H1 (cell line): ENCODE measurements around the gene PRKN. TPM values are rescaled to one million over a fixed set of nuclear protein-coding genes. Genes with fewer than 3 reads are reported as not detected.

Experiments used
- CTCF ChIA-PET: fragments of 300-600 bp; sonication (Branson Sonifier 250); formaldehyde crosslinking; loops from one replicate; lab custom pipeline; 2021; ENCODE audit not compliant: partially characterized antibody; lab: Charles Lee
- POLR2A ChIA-PET: fragments of 300-600 bp; sonication (Branson Sonifier 250); formaldehyde crosslinking; loops from one replicate; lab custom pipeline; 2021; ENCODE audit warnings: inconsistent platforms; ENCODE audit not compliant: partially characterized antibody; lab: Charles Lee
- DNase-seq, 2 experiments: peaks; one replicate each; pipeline versions ENCODE4 v3.0.0 to v3.0.0-alpha.2; 2010 to 2022; ENCODE audit warnings: low spot score in 2 of 2, low read depth in 1 of 2, mixed read lengths in 1 of 2
- FAIRE-seq: peaks from 2 replicates; lab custom pipeline; 2011; peaks lifted over from hg19 to GRCh38; lab: Jason Lieb, UNC
- H2AFZ ChIP-seq: 2 replicates; pipeline ENCODE4 v1.8.1; 2012; ENCODE audit warnings: low read length, inconsistent platforms
- H2AK5ac ChIP-seq: 2 replicates; pipeline ENCODE4 v1.6.1; 2013; ENCODE audit warnings: low read depth, low read length
- H2BK120ac ChIP-seq: replicated peaks from 2 replicates; pipeline ENCODE3; 2013; ENCODE audit warnings: low read depth, low read length, inconsistent platforms
- H2BK12ac ChIP-seq: 2 replicates; pipeline ENCODE4 v1.6.1; 2013; ENCODE audit warnings: low read depth, low read length
- H2BK15ac ChIP-seq: 2 replicates; pipeline ENCODE4 v1.6.1; 2013; ENCODE audit warnings: low read length
- H2BK20ac ChIP-seq: 2 replicates; pipeline ENCODE4 v1.6.1; 2013; ENCODE audit warnings: low read length
- H2BK5ac ChIP-seq: 2 replicates; pipeline ENCODE4 v1.6.1; 2013; ENCODE audit warnings: low read depth, low read length
- H3K14ac ChIP-seq: 2 replicates; pipeline ENCODE4 v1.6.1; 2013; ENCODE audit warnings: inconsistent platforms; ENCODE audit not compliant: insufficient read length
- H3K18ac ChIP-seq: 2 replicates; pipeline ENCODE4 v1.6.1; 2013; ENCODE audit warnings: low read length; ENCODE audit errors: extremely low read depth
- H3K23ac ChIP-seq: 2 replicates; pipeline ENCODE4 v1.6.1; 2013; ENCODE audit warnings: inconsistent platforms; ENCODE audit not compliant: insufficient read length
- H3K23me2 ChIP-seq: 2 replicates; pipeline ENCODE4 v1.6.1; 2013; ENCODE audit warnings: low read depth, low read length
- H3K27ac ChIP-seq: 2 replicates; pipeline ENCODE4 v1.6.1; 2011; ENCODE audit warnings: low read depth, low read length, inconsistent platforms
- H3K27me3 ChIP-seq, 4 experiments: replicated peaks in 1 of 4; 1 replicate in 1 of 4; 2 replicates in 3 of 4; pipeline versions ENCODE4 v1.6.1 to v1.8.1; 2011 to 2013; ENCODE audit warnings: low read length in 3 of 4, mild to moderate bottlenecking in 3 of 4, inconsistent platforms in 2 of 4, mixed read lengths in 2 of 4, moderate library complexity in 1 of 4; ENCODE audit not compliant: control insufficient read depth in 3 of 4, insufficient read depth in 3 of 4; ENCODE audit errors: extremely low read depth in 1 of 4
- H3K36me3 ChIP-seq, 4 experiments: 2 replicates each; pipeline versions ENCODE4 v1.6.1 to v1.8.1; 2011 to 2013; ENCODE audit warnings: mild to moderate bottlenecking in 4 of 4, low read length in 3 of 4, moderate library complexity in 2 of 4, control low read depth in 1 of 4, inconsistent platforms in 1 of 4; ENCODE audit not compliant: insufficient read depth in 4 of 4, control insufficient read depth in 2 of 4
- H3K4ac ChIP-seq: replicated peaks from 2 replicates; pipeline ENCODE3; 2013; ENCODE audit warnings: low read length, low read depth, mixed read lengths, inconsistent platforms; ENCODE audit not compliant: insufficient read length
- H3K4me1 ChIP-seq, 4 experiments: replicated peaks in 1 of 4; 1 replicate in 1 of 4; 2 replicates in 3 of 4; pipeline versions ENCODE4 v1.6.1 to v1.8.1; 2011 to 2013; ENCODE audit warnings: low read length in 3 of 4, inconsistent platforms in 2 of 4, mixed read lengths in 1 of 4; ENCODE audit not compliant: insufficient read depth in 4 of 4, control insufficient read depth in 3 of 4
- H3K4me2 ChIP-seq, 2 experiments: 2 replicates each; pipeline versions ENCODE4 v1.6.1 to v1.8.1; 2011 to 2013; ENCODE audit warnings: low read depth in 2 of 2, low read length in 2 of 2, control low read depth in 1 of 2, inconsistent platforms in 1 of 2, mild to moderate bottlenecking in 1 of 2; ENCODE audit not compliant: insufficient read depth in 1 of 2
- H3K4me3 ChIP-seq, 4 experiments: fragments of 200-600, 300-600 bp in 1 of 4; sonication (generic), shearing (Covaris generic), sonication (Bioruptor Twin) in 1 of 4; 2 replicates each; pipeline versions ENCODE4 v1.5.1 to v1.8.1; 2011 to 2016; ENCODE audit warnings: low read length in 4 of 4, low read depth in 3 of 4, control low read depth in 2 of 4, inconsistent platforms in 2 of 4, mild to moderate bottlenecking in 2 of 4, mixed read lengths in 1 of 4, moderate library complexity in 1 of 4; ENCODE audit not compliant: insufficient read depth in 2 of 4; ENCODE audit errors: extremely low read depth in 1 of 4
- H3K56ac ChIP-seq: replicated peaks from 2 replicates; pipeline ENCODE3; 2013; ENCODE audit warnings: low read depth, mild to moderate bottlenecking, mixed read lengths, low read length, inconsistent platforms; ENCODE audit not compliant: insufficient read length
- H3K79me1 ChIP-seq: 2 replicates; pipeline ENCODE4 v1.6.1; 2013; ENCODE audit warnings: low read depth, low read length, control low read depth
- H3K79me2 ChIP-seq, 2 experiments: 2 replicates each; pipeline versions ENCODE4 v1.6.1 to v1.8.1; 2012 to 2013; ENCODE audit warnings: low read length in 2 of 2, mild to moderate bottlenecking in 2 of 2, inconsistent platforms in 1 of 2; ENCODE audit not compliant: insufficient read depth in 2 of 2, control insufficient read depth in 1 of 2
- H3K9ac ChIP-seq, 4 experiments: replicated peaks in 1 of 4; 1 replicate in 1 of 4; 2 replicates in 3 of 4; pipeline versions ENCODE4 v1.6.1 to v1.8.1; 2011 to 2013; ENCODE audit warnings: low read depth in 3 of 4, low read length in 3 of 4, control low read depth in 2 of 4, mild to moderate bottlenecking in 2 of 4, moderate library complexity in 2 of 4, inconsistent platforms in 1 of 4; ENCODE audit errors: extremely low read depth in 1 of 4
- H3K9me3 ChIP-seq, 2 experiments: 2 replicates each; pipeline versions ENCODE4 v1.6.1 to v1.8.1; 2012 to 2013; ENCODE audit warnings: mild to moderate bottlenecking in 2 of 2, moderate library complexity in 2 of 2, control low read depth in 1 of 2, inconsistent platforms in 1 of 2, low read depth in 1 of 2, low read length in 1 of 2, mixed read lengths in 1 of 2; ENCODE audit not compliant: insufficient read depth in 2 of 2
- H4K20me1 ChIP-seq, 2 experiments: replicated peaks in 1 of 2; 2 replicates each; pipeline versions ENCODE3 to v1.8.1; 2011 to 2013; ENCODE audit warnings: inconsistent platforms in 2 of 2, low read length in 2 of 2, mild to moderate bottlenecking in 1 of 2; ENCODE audit not compliant: insufficient read depth in 2 of 2, control insufficient read depth in 1 of 2
- H4K5ac ChIP-seq: 2 replicates; pipeline ENCODE4 v1.6.1; 2013; ENCODE audit warnings: low read length, low read depth, mixed read lengths, inconsistent platforms; ENCODE audit not compliant: insufficient read length
- H4K8ac ChIP-seq: 2 replicates; pipeline ENCODE4 v1.8.0; 2013; ENCODE audit warnings: mild to moderate bottlenecking, moderate library complexity, low read length, inconsistent platforms; ENCODE audit not compliant: insufficient read depth; ENCODE audit errors: extremely low read depth
- H4K91ac ChIP-seq: replicated peaks from 2 replicates; pipeline ENCODE3; 2013; ENCODE audit warnings: low read length, mixed read lengths, inconsistent platforms; ENCODE audit not compliant: insufficient read length
- CREB1 ChIP-seq: IDR thresholded peaks from 2 replicates; pipeline ENCODE4 v1.6.1; 2012; ENCODE audit warnings: inconsistent platforms
- HDAC6 ChIP-seq: IDR thresholded peaks from one replicate; pipeline ENCODE4 v1.7.1; 2012; ENCODE audit warnings: low read depth, mild to moderate bottlenecking, inconsistent platforms, low read length, moderate library complexity
- JUN ChIP-seq: IDR thresholded peaks from 2 replicates; pipeline ENCODE4 v1.6.1; 2011; ENCODE audit warnings: low read depth, mild to moderate bottlenecking, improper control_type of control experiment, low read length
- MAFK ChIP-seq: IDR thresholded peaks from 2 replicates; pipeline ENCODE4 v1.6.1; 2012; ENCODE audit warnings: low read depth, mild to moderate bottlenecking, improper control_type of control experiment, low read length
- PHF8 ChIP-seq: fragments of 200-600 bp; sonication (generic); conservative IDR thresholded peaks from 2 replicates; pipeline ENCODE4 v1.7.1; 2012; ENCODE audit warnings: low read depth, mild to moderate bottlenecking, inconsistent platforms, low read length, moderate library complexity
- POLR2AphosphoS5 ChIP-seq: IDR thresholded peaks from 2 replicates; pipeline ENCODE4 v1.6.1; 2011; ENCODE audit warnings: low read depth, low read length
- RAD21 ChIP-seq, 2 experiments: IDR thresholded peaks in 1 of 2; conservative IDR thresholded peaks in 1 of 2; 2 replicates each; pipeline ENCODE4 v1.6.1; 2011; ENCODE audit warnings: low read depth in 2 of 2, low read length in 2 of 2, improper control_type of control experiment in 1 of 2, inconsistent platforms in 1 of 2, mild to moderate bottlenecking in 1 of 2, moderate library complexity in 1 of 2
- RXRA ChIP-seq: IDR thresholded peaks from 2 replicates; pipeline ENCODE4 v1.6.1; 2011; ENCODE audit warnings: low read depth, mild to moderate bottlenecking, low read length, moderate library complexity; ENCODE audit not compliant: insufficient read depth
- SIRT6 ChIP-seq: IDR thresholded peaks from one replicate; pipeline ENCODE4 v1.7.1; 2012; ENCODE audit warnings: low read length, inconsistent platforms
- TAF1 ChIP-seq: IDR thresholded peaks from 2 replicates; pipeline ENCODE4 v1.6.1; 2011; ENCODE audit warnings: mild to moderate bottlenecking, low read depth, low read length
- USF2 ChIP-seq: IDR thresholded peaks from 2 replicates; pipeline ENCODE4 v1.6.1; 2011; ENCODE audit warnings: low read length, improper control_type of control experiment
- WGBS, 2 experiments: shearing (Covaris generic) in 1 of 2; methylation state at CpG; one replicate each; pipeline versions ENCODE4 v1.1.6 to v1.1.7; 2013 to 2015; ENCODE audit warnings: low lambda C conversion rate in 2 of 2, mixed read lengths in 2 of 2, inconsistent platforms in 1 of 2, low coverage in 1 of 2, missing lambda C conversion rate in 1 of 2; ENCODE audit not compliant: insufficient replicate concordance in 2 of 2, insufficient coverage in 1 of 2, insufficient read length in 1 of 2; ENCODE audit errors: extremely low coverage in 1 of 2, missing lambda C conversion rate in 1 of 2; 5-methylcytosine and 5-hydroxymethylcytosine counted together
- polyA plus RNA-seq, 7 experiments: library from polyadenylated mRNA; depleted of rRNA in 3 of 7; stranded (reverse) in 5 of 7; unstranded in 2 of 7; fragments of >200 nt in 5 of 7; fragments of 200-250 nt in 2 of 7; gene quantifications; 1 replicate in 5 of 7; 2 replicates in 1 of 7; 4 replicates in 1 of 7; pipeline versions ENCODE4 v1.2.1 to v1.2.3, GENCODE V29; 2011 to 2013; ENCODE audit warnings: missing spikeins in 2 of 7, mixed read lengths in 2 of 7
- total RNA-seq: library from RNA; stranded (reverse); fragmentation: NEBNext Ultra II Directional; extraction: Animal tissue kit (Norgen Biotek cat#: 25700); gene quantifications from 2 replicates; pipeline ENCODE4 v1.2.1, GENCODE V29; 2021
- TF ChIP-seq, protein P1 (sequence below): IDR thresholded peaks from 2 replicates; pipeline ENCODE4 v1.6.1; 2012; ENCODE audit warnings: low read length, inconsistent platforms

PRKN gene
- total and polyA plus RNA-seq, 2 of the 8 experiments (the other 6 are each of a cell fraction or from before 2014, with no cell fraction given) = 0.13 to 0.29 TPM

DNA sequence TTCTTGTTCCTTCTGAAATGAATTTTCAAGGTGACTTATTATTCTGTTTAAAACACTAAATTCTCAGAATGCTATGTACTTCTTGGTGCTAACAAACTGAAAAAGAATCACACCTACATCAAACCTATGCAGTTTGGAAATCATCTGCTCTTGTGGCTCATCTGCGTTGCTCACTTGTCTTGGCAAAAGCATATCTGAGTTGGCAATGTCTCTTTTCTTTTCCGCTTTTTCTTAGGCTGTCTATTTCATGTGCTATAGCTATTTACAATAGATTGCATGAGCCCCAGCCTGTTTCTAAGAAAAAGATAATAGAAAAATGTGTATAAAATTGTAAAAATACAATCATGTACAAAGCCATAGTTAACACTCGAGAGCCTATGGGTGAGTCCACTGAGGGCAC lies 1104.8 kb downstream of the PRKN start:
- H2BK5ac ChIP-seq = no peak overlapping the region
- no peak for FAIRE-seq
- no peak overlapping the region for H3K56ac ChIP-seq
- no peaks in the 10 kb centered on the region for H3K23me2 ChIP-seq
- H3K27me3 ChIP-seq = no peaks in the 10 kb centered on the region
- no peaks in the 10 kb centered on the region; a peak in 1 of 7 replicates for H3K4me1 ChIP-seq
- H3K27ac ChIP-seq = no peak overlapping the region
- H2BK12ac ChIP-seq = no peak overlapping the region
- no peaks in the 10 kb centered on the region for H4K20me1 ChIP-seq
- H4K5ac ChIP-seq = no peak overlapping the region
- H3K18ac ChIP-seq = no peak overlapping the region
- H4K8ac ChIP-seq = no peak overlapping the region
- 93% methylated on average over 3 of the region's 3 CpGs; no CpG with 5 or more reads in 1 of the 2 experiments for WGBS, 2 experiments
- no peak overlapping the region for H3K23ac ChIP-seq
- H3K14ac ChIP-seq = no peak overlapping the region
- H3K4ac ChIP-seq = no peak overlapping the region
- no peak overlapping the region for H3K4me3 ChIP-seq
- no peak overlapping the region for H2BK120ac ChIP-seq
- H2AK5ac ChIP-seq = no peak overlapping the region
- H2BK20ac ChIP-seq = no peak overlapping the region
- peaks cover 8 to 13% of the 10 kb centered on the region in 2 experiments; a peak in 2 of 4 replicates for H3K9me3 ChIP-seq
- no peaks in the 10 kb centered on the region for H3K79me1 ChIP-seq
- no peak overlapping the region for H3K4me2 ChIP-seq
- no peaks in the 10 kb centered on the region for H3K79me2 ChIP-seq
- no peaks in the 10 kb centered on the region for H3K36me3 ChIP-seq
- no peak for DNase-seq
- no peak overlapping the region for H3K9ac ChIP-seq
- H2AFZ ChIP-seq = no peak overlapping the region
- H2BK15ac ChIP-seq = no peak overlapping the region
- CTCF ChIA-PET = interaction anchor here (0.9 to 1.6 kb wide), 2 partner anchors 13 to 204 kb away, joined by 3 to 4 read pairs; no protein-coding TSS in a partner anchor
- POLR2A ChIA-PET = interaction anchor here (0.7 kb wide), 1 partner anchor 139 kb away, joined by 3 read pairs; no protein-coding TSS in a partner anchor
- H4K91ac ChIP-seq = no peak overlapping the region
- no peak for TF ChIP-seq RXRA
- TF ChIP-seq USF2 = no peak
- no peak for TF ChIP-seq MAFK
- no peak for TF ChIP-seq POLR2AphosphoS5
- no peak for TF ChIP-seq HDAC6
- no peak for TF ChIP-seq PHF8
- TF ChIP-seq RAD21 (IDR thresholded peaks at IDR 0.05 in 1 of 2, conservative IDR thresholded peaks at IDR 0.05 in 1 of 2; ENCODE audit: low read depth in 2 of 2, low read length in 2 of 2) = no peak
- no peak for TF ChIP-seq JUN
- no peak for TF ChIP-seq SIRT6
- no peak for TF ChIP-seq CREB1
- TF ChIP-seq, protein P1, sequence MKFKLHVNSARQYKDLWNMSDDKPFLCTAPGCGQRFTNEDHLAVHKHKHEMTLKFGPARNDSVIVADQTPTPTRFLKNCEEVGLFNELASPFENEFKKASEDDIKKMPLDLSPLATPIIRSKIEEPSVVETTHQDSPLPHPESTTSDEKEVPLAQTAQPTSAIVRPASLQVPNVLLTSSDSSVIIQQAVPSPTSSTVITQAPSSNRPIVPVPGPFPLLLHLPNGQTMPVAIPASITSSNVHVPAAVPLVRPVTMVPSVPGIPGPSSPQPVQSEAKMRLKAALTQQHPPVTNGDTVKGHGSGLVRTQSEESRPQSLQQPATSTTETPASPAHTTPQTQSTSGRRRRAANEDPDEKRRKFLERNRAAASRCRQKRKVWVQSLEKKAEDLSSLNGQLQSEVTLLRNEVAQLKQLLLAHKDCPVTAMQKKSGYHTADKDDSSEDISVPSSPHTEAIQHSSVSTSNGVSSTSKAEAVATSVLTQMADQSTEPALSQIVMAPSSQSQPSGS = no peak
- no peak for TF ChIP-seq TAF1
